NCI-H128 (cell line): ENCODE results near the gene DNAJA4.
"Not testable (repeated sequence)": the region's sequence is repeated elsewhere in the genome, so short reads cannot be mapped to it uniquely, and the experiment has no call there.

Experiments
- DNase-seq: peaks from one replicate; lab custom pipeline; 2025; ENCODE audit not compliant: unreplicated experiment; lab: John Stamatoyannopoulos, UW

The DNAJA4 gene

DNA sequence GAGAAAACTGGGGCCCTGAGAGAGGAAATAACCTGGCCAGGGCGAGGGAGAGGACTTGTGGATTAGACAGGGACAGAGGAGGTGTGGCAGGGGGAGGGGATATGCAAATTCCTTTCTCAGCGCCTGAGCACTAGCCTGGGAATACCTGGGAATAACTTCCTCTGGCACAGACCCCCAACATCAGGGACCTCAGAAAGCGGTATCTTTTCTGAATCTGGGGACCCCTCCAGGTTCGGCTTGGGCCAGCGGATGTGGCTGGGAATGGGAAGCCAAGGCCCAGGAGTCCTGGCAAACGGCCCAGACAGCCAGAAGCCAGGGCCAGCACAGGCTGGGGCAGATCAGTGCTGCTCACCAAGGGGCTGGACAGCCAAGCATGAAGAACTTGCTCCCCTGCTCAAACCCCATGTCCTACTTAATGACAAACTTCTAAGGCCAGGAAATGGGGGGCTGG is 20.8 kb upstream of the DNAJA4 start:
- DNase-seq, result no peak

DNA sequence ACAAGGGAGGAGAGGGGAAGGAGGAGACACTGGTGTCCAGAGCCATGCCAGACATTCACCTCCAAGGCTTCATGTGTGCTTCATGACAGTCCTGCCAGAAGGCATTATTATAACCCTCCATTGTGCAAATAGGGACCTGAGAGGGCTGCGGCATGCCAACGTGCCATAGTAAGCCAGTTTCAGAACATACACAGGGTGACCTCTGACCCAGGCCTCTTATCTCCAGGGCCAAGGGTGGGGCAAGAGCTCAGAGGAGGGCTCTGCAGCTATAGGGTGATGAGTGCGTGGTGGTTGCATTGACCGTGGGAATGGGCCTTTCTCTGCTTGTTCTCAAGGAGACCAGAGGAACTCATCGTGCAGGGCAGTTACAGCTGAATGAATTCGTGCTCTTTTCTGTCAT is 20.3 kb upstream of the DNAJA4 start:
- DNase-seq, result no peak

- no peak for DNase-seq
Observed at GRCh38 chr15:78244893-78245292, 19.5 kb upstream of the DNAJA4 start.

GRCh38 chr15:78245392-78245791 is 19.0 kb upstream of the DNAJA4 start:
- DNase-seq, result not testable (repeated sequence)

DNA sequence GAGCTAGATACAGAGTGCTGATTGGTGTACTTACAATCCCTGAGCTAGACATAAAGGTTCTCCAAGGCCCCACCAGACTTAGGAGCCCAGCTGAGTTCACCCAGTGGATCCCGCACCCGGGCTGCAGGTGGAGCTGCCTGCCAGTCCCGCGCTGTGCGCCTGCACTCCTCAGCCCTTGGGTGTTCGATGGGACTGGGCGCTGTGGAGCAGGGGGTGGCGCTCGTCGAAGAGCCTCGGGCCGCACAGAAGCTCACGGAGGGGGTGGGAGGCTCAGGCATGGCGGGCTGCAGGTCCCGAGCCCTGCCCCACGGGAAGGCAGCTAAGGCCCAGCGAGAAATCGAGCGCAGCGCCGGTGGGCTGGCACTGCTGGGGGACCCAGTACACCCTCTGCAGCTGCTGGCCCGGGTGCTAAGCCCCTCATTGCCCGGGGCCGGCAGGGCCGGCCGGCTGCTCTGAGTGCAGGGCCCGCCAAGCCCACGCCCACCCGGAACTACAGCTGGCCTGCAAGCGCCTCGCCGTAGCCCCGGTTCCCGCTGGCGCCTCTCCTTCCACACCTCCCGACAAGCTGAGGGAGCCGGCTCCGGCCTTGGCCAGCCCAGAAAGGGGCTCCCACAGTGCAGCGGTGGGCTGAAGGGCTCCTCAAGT is 18.3 kb upstream of the DNAJA4 start:
- not testable (repeated sequence) for DNase-seq

DNA sequence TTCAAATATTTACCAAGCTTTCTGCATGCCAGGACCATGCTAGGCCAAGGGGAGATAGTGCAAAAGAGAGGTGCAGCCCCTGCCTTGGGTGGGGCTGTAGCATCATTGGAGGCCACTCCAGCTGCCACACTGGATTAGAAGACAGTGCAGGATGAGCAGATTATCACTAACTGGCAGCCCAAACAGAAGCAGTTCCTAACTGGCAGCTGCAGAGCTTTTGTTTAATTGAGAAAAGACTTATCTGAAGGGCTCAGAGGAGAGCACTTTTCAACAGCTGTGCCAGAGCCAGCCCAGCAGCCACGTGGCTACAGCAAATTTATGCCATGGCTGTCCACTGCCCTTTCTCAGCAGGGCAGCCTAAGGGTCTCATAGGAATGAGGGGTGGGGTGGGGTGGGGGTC is 16.5 kb upstream of the DNAJA4 start:
- DNase-seq, result no peak

- no peak for DNase-seq
Observed at GRCh38 chr15:78249131-78249530, 15.2 kb upstream of the DNAJA4 start.

DNA sequence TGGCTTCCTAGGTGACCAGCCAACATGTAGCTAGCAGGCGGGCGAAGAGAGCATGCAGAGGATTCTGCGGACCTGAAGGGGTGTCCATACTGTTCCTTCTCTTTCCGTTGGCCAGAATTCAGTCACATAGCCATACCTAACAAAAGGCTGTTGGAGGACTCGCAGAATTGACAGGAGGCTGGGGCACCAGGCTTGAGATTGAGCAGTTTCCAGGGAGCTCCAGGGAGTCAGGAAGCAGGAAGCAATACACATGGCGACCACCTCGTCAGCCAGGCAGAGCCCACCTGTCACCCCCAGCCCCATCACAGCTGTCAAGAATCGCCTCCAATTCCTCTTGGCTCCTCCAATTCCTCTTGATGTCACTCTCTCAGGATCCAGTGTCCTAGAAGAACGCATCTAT is 13.2 kb upstream of the DNAJA4 start:
- no peak for DNase-seq

DNA sequence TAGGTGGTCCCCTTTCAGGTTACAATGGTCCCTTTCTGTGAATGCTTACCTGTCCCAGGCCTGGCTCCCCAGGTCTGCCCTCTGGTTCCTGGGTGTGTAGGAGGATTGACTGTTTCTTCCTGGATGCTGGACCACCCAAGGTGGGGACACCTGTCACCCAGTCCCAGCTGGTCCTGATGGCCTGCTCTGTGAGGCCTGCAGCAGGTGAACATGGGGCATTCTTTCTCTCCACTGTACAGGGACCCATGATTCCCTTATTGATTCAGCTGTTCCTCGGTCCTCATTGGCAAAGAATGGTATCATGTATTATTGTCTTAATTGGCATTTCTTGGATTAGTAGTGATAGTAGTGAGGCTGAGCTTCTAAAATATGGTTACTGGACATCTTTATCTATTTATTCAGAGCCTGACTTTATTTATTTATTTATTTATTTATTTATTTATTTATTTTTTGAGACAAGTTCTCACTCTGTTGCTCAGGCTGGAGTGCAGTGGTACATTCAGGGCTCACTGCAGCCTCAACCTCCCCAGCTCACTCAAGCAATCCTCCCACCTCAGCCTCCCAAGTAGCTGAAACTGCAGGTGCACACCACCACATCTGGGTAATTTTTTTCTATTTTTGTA is 8.8 kb upstream of the DNAJA4 start:
- no peak for DNase-seq

DNA sequence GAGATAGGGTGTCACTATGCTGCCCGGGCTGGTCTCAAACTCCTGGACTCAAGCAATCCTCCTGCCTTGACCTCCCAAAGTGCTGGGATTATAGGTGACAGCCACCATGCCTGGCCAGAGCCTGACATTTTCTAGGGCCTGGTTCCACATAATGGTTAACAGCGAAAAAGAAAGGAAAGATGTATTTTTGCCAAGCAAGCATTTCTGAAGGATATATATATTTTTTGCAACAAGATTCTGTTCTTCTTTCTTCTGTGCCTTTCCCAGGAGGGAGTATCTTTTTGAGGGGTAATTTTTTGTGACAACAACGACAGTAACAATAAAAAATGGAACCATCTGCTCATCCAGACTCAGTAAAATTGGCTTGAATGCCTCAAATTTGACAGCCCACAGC is 8.3 kb upstream of the DNAJA4 start:
- DNase-seq, result no peak

DNA sequence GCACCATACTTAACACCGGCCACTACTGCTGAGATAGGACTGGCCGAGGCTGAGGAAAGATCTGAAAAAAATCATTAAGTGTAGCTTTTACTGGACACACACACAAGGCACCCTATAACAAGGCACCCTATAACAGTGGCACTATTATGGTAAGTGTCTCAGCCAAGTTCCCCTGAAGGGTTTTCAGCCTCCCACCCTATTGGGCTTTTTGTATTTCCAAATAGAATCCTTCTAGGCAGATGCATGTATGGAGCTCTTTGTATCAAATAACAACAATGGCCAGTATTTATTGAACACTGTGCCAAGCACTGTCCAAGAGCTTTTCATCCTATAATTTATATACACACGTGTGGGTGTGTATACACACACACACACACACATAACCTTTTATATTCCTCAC is 6.7 kb upstream of the DNAJA4 start:
- DNase-seq, result no peak

DNA sequence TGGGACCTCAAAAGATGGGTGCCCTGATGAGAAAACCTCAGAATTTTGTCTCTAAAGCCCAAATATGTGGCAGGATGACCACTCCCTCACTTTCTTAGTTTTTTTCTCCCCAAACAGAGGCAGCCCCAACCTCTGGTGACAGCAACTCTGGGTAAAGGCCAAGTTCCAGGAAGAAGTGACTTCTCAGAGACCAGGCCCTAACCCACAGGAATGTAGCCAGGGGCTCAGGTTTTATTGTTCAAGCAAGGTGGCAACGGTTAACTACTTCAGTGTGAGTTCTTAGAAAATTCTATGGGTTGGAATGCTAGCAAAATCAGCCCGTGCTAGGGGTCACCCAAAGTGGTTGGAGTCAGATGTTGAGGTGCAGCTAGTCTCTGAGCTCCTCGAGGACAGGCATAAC is 5.1 kb upstream of the DNAJA4 start:
- DNase-seq, result no peak

DNA sequence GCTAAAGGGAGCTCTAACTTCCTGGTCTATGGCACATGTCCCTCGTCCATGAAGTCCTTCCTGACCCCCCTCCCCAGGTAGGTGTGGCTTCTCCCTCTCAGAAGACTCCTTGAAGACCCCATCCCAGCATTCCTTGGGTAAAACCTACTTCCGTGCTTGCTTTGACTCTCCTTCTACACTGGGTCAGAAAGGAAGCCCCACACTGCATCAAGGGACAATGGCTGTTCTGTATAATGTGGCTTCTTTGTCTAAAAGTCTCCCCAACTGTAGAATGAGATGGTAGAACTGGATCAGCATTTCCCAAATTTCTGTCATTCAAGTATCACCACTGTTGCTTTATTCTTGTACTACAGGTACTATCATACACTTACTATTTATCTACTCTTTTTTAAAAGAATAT is 3.9 kb upstream of the DNAJA4 start:
- no peak for DNase-seq

GRCh38 chr15:78261062-78261461 is 3.3 kb upstream of the DNAJA4 start:
- no peak for DNase-seq

GRCh38 chr15:78263351-78263781 is 996 bp upstream of the DNAJA4 start:
- no peak for DNase-seq

DNA sequence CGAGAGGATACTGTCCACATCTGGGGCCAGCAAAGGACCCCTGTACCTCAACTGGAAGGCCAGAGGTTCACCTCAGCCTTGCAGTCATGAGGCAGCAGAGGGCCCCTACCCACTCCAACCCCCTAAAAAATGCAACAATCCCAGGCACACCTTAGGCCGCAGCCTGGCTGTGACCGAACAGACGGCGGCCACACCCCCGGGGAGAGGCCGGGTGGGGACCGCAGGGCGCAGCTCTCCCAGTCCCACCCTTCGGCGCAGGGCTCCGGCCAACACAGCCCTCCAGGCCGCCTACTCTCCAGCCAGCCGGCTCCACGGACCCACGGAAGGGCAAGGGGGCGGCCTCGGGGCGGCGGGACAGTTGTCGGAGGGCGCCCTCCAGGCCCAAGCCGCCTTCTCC is 457 bp upstream of the DNAJA4 start:
- DNase-seq, result no peak

- no peak for DNase-seq
Observed at GRCh38 chr15:78265137-78265460, 737 bp downstream of the DNAJA4 start.

DNA sequence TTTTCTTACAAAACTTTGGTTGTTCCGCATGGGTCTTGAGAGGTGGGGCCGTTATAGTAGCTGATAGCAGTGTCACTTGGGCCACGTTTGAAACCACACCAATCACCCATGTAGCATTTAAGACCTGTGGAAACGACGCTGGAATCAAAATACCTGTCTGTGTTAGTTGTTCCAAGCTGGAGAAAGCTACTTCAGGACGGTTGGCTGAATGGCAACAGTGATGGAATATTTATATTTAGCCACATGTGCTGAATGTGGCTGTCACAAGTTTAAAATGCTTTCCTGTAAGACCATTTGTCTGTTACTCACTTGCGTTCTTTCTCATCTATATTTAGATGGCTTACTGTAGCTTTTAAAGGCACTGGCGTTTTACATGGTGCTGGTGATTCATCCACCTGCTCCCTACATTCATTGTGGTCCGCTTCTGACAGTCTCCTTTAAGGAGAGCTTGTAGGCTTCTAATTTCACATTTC is 1.4 kb downstream of the DNAJA4 start:
- no peak for DNase-seq

GRCh38 chr15:78266229-78266628 is 1.9 kb downstream of the DNAJA4 start:
- no peak for DNase-seq

- DNase-seq, result no peak
Observed at GRCh38 chr15:78266806-78267205, 2.4 kb downstream of the DNAJA4 start.

- DNase-seq, result no peak
Observed at GRCh38 chr15:78272316-78272715, 8.0 kb downstream of the DNAJA4 start.

- no peak for DNase-seq
Observed at GRCh38 chr15:78272776-78273175, 8.4 kb downstream of the DNAJA4 start.

DNA sequence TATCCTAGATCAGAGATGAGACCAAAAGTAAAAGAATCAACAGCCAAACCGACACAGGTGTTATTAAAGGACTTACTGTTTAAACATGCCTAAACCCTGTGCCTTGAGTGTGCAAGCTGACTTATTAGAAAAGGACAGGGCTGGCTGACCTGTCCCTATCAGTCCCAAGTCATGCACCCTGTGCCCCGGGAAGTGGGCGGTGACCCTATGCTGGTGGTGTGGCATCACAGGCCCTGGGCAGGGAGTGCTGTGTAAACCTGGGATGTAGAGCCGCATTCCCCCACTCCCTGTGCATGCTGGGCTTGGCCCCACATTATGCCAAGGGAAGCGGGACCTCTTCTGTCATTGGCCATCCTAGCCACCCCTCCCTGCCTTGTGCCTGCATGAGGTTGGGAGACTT is 10.6 kb downstream of the DNAJA4 start:
- DNase-seq, result no peak
